ENCODE results near the gene IGFBP4.
"Not testable (repeated sequence)": the region's sequence is repeated elsewhere in the genome, so short reads cannot be mapped to it uniquely, and the experiment has no call there.

IGFBP4 gene

GRCh38 chr17:40411821-40412220, 31.4 kb upstream of the IGFBP4 start:
- POLR2A ChIA-PET (ENCODE audit: low non-redundant PET), result no interaction called here
- TF ChIP-seq, protein P1, sequence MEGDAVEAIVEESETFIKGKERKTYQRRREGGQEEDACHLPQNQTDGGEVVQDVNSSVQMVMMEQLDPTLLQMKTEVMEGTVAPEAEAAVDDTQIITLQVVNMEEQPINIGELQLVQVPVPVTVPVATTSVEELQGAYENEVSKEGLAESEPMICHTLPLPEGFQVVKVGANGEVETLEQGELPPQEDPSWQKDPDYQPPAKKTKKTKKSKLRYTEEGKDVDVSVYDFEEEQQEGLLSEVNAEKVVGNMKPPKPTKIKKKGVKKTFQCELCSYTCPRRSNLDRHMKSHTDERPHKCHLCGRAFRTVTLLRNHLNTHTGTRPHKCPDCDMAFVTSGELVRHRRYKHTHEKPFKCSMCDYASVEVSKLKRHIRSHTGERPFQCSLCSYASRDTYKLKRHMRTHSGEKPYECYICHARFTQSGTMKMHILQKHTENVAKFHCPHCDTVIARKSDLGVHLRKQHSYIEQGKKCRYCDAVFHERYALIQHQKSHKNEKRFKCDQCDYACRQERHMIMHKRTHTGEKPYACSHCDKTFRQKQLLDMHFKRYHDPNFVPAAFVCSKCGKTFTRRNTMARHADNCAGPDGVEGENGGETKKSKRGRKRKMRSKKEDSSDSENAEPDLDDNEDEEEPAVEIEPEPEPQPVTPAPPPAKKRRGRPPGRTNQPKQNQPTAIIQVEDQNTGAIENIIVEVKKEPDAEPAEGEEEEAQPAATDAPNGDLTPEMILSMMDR (conservative IDR thresholded peaks at IDR 0.05; ENCODE audit: low read depth), result no peak
- H3K27ac ChIP-seq, result peak overlapping the region; percentile 29
- DNase-seq (ENCODE audit: low spot score), result no peak
- CTCF ChIA-PET, result interaction anchor here (0.6 to 1.0 kb wide), 3 partner anchors 13 to 57 kb away, joined by 3 to 5 read pairs (median 4); no protein-coding TSS in a partner anchor

GRCh38 chr17:40412880-40413279, 30.4 kb upstream of the IGFBP4 start:
- POLR2A ChIA-PET (ENCODE audit: low non-redundant PET), result no interaction called here
- DNase-seq (ENCODE audit: low spot score), result no peak
- TF ChIP-seq, protein P1 (conservative IDR thresholded peaks at IDR 0.05; ENCODE audit: low read depth), result no peak
- H3K27ac ChIP-seq, result no peak overlapping the region
- CTCF ChIA-PET, result interaction anchor here (0.7 to 0.8 kb wide), 3 partner anchors 20 to 908 kb away, joined by 3 read pairs; no protein-coding TSS in a partner anchor

DNA sequence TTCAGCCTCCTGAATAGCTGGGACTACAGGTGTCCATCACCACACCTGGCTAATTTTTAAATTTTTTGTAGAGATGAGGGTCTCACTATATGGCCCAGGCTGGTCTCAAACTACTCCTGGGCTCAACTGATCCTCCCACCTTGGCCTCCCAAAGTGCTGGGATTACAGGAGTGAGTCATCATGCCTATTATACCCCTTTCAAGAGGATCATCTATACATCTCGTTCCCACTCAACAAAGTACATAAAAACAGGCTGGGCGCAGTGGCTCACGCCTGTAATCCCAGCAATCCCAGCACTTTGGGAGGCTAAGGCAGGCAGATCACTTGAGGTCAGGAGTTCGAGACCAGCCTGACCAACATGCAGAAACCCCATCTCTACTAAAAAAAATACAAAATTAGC, 28.9 kb upstream of the IGFBP4 start:
- peak overlapping the region; percentile 49 for H3K27ac ChIP-seq
- POLR2A ChIA-PET (ENCODE audit: low non-redundant PET); DNase-seq (ENCODE audit: low spot score): not testable (repeated sequence)
- CTCF ChIA-PET, result interaction anchor here (0.6 kb wide), 2 partner anchors 27 to 166 kb away, joined by 3 read pairs; no protein-coding TSS in a partner anchor

DNA sequence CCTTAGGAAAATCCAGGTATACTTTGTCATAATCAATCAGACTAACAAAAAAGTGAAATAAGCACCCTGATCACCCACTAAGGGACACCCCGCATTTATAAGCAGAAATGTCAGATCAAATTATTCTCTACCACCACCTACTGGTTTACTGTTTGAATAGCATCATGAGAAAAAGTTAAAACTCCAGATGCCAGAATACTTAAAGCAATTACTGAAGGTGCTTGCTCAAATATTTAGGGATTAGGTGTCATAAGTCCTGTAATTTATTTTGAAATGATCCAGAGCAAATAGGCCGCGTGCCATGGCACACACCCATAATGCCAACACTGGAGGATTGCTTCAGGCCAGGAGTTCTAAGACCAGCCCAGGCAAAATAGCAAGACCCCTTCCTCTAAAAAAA, 27.9 kb upstream of the IGFBP4 start:
- DNase-seq (ENCODE audit: low spot score), result peak; percentile 42
- CTCF ChIA-PET, result interaction anchor here (0.6 kb wide), 2 partner anchors 50 kb away, joined by 3 to 7 read pairs; no protein-coding TSS in a partner anchor

DNA sequence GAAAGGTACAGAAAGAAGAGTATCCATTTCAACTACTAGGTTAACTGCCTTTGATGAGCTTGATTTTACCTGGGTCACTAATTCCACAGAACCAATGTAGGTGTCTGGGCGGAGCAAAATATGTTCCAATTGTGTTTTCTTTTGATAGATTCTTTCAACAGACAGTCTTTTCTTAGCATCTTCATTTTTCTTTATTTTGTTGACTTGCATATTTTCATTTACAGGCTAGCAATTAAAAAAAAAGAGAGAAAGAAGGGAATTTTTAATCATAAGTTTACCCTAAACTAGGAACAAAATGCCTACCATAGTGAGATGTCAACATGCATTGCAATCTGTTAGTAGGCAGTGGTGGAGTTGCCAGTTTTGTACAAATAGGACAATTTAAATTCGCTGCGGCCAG, 26.6 kb upstream of the IGFBP4 start:
- ChIA-PET POLR2A (ENCODE audit: low non-redundant PET) (no interaction called here), CTCF (interaction anchor here (1.1 kb wide), 1 partner anchor 61 kb away, joined by 4 read pairs; no protein-coding TSS in a partner anchor)
- peak overlapping the region; percentile 87; the same call in 1 of the 2 replicates for H3K27ac ChIP-seq
- TF ChIP-seq, protein P1 (conservative IDR thresholded peaks at IDR 0.05; ENCODE audit: low read depth), result no peak
- DNase-seq (ENCODE audit: low spot score), result no peak

More for the DNA sequence above, 27.9 kb upstream of the IGFBP4 start:
- peak overlapping the region; percentile 49 for H3K27ac ChIP-seq
- POLR2A ChIA-PET (ENCODE audit: low non-redundant PET), result interaction anchor here (0.5 kb wide), 1 partner anchor 131 kb away, joined by 4 read pairs; no protein-coding TSS in a partner anchor
- TF ChIP-seq, protein P1 (conservative IDR thresholded peaks at IDR 0.05; ENCODE audit: low read depth), result peak; percentile 71

DNA sequence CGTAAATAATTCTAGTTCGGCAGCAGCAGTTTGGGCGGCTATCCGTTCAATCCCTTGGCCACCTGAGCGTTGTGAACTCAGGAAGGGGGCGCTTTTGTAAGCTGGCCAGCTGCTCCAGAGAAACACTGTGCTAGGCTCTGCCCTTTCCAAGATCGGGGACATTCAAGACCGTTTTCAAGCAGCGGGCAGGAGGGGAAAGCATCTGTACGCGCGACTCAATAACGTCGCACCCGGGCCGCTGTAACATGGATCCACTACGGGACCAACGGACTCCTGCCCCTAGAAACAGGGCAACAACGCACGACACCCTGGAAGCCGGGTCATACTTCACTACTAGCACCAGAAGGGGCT, 26.0 kb upstream of the IGFBP4 start:
- no peak for DNase-seq (ENCODE audit: low spot score)
- TF ChIP-seq, protein P1 (conservative IDR thresholded peaks at IDR 0.05; ENCODE audit: low read depth), result no peak
- H3K27ac ChIP-seq, result peak overlapping the region; percentile 87
- ChIA-PET POLR2A (ENCODE audit: low non-redundant PET) (interaction anchor here (0.5 kb wide), 1 partner anchor 84 kb away, joined by 3 read pairs; no protein-coding TSS in a partner anchor), CTCF (interaction anchor here (0.7 to 1.3 kb wide), 3 partner anchors 15 to 116 kb away, joined by 3 to 7 read pairs (median 4); no protein-coding TSS in a partner anchor)
